GM18526 (cell line): ENCODE results near the gene PURB.

Experiments
- POLR2A ChIP-seq: IDR thresholded peaks from 3 replicates; pipeline ENCODE4 v1.6.1; 2011; ENCODE audit not compliant: insufficient read length; ENCODE audit errors: extremely low read depth

PURB gene

GRCh38 chr7:44897309-44897708 lies 12.0 kb upstream of the PURB start:
- no peak for TF ChIP-seq POLR2A

GRCh38 chr7:44894888-44895580 lies 9.7 kb upstream of the PURB start:
- TF ChIP-seq POLR2A = no peak

- no peak for TF ChIP-seq POLR2A
These were observed 8.4 kb upstream of the PURB start for GRCh38 chr7:44893710-44894234.

GRCh38 chr7:44891791-44892190 lies 6.5 kb upstream of the PURB start:
- no peak for TF ChIP-seq POLR2A

GRCh38 chr7:44891372-44891771 lies 6.0 kb upstream of the PURB start:
- no peak for TF ChIP-seq POLR2A

GRCh38 chr7:44889086-44889781 lies 3.9 kb upstream of the PURB start:
- TF ChIP-seq POLR2A = no peak

GRCh38 chr7:44887293-44887692 lies 2.0 kb upstream of the PURB start:
- no peak for TF ChIP-seq POLR2A

- TF ChIP-seq POLR2A = no peak
These were observed 523 bp downstream of the PURB start for GRCh38 chr7:44884621-44885393.

- no peak for TF ChIP-seq POLR2A
These were observed 1.2 kb downstream of the PURB start for GRCh38 chr7:44883961-44884620.

- TF ChIP-seq POLR2A = no peak
These were observed 2.4 kb downstream of the PURB start for GRCh38 chr7:44882899-44883298.

GRCh38 chr7:44881610-44882009 lies 3.7 kb downstream of the PURB start:
- TF ChIP-seq POLR2A = no peak

GRCh38 chr7:44881066-44881600 lies 4.2 kb downstream of the PURB start:
- no peak for TF ChIP-seq POLR2A

- TF ChIP-seq POLR2A = no peak
These were observed 4.9 kb downstream of the PURB start for GRCh38 chr7:44880317-44881018.

GRCh38 chr7:44876393-44876792 lies 8.9 kb downstream of the PURB start:
- no peak for TF ChIP-seq POLR2A
